Endodermal cell (in vitro differentiated cells): ENCODE measurements around the gene KCNA5. TPM values are rescaled to one million over a fixed set of nuclear protein-coding genes. Genes with fewer than 3 reads are reported as not detected.

Experiments
- DNase-seq: peaks from one replicate; pipeline ENCODE4 v3.0.0-alpha.2; 2017
- H3K27ac ChIP-seq: 2 replicates; pipeline ENCODE4 v1.5.1; 2013; ENCODE audit warnings: mild to moderate bottlenecking, low read depth, low read length, moderate library complexity
- H3K27me3 ChIP-seq: 2 replicates; pipeline ENCODE4 v1.6.1; 2013; ENCODE audit warnings: mild to moderate bottlenecking, low read length, moderate library complexity; ENCODE audit not compliant: insufficient read depth, control insufficient read depth, poor library complexity, severe bottlenecking
- H3K36me3 ChIP-seq: 2 replicates; pipeline ENCODE4 v1.7.0; 2013; ENCODE audit warnings: mild to moderate bottlenecking, low read length, moderate library complexity; ENCODE audit not compliant: control insufficient read depth, insufficient read depth
- H3K4me1 ChIP-seq: one replicate; pipeline ENCODE4 v1.7.0; 2013; ENCODE audit warnings: low read length; ENCODE audit not compliant: control insufficient read depth, insufficient read depth
- H3K4me3 ChIP-seq: 2 replicates; pipeline ENCODE4 v1.5.1; 2013; ENCODE audit warnings: mild to moderate bottlenecking, low read length, moderate library complexity
- H3K9ac ChIP-seq: 2 replicates; pipeline ENCODE4 v1.6.1; 2013; ENCODE audit warnings: mild to moderate bottlenecking, low read length, moderate library complexity; ENCODE audit not compliant: poor library complexity, severe bottlenecking; ENCODE audit errors: extremely low read depth
- H3K9me3 ChIP-seq: 2 replicates; pipeline ENCODE4 v1.6.1; 2013; ENCODE audit warnings: mild to moderate bottlenecking, low read length, moderate library complexity; ENCODE audit not compliant: control insufficient read depth
- H3K27ac Mint-ChIP-seq: 2 replicates; pipeline ENCODE4 v1.8.0; 2020; ENCODE audit warnings: mixed read lengths
- H3K27me3 Mint-ChIP-seq: 2 replicates; pipeline ENCODE4 v1.8.0; 2021; ENCODE audit warnings: mild to moderate bottlenecking, mixed read lengths; ENCODE audit not compliant: insufficient read depth
- H3K36me3 Mint-ChIP-seq: 2 replicates; pipeline ENCODE4 v1.8.0; 2020; ENCODE audit warnings: low read depth, mixed read lengths
- H3K4me1 Mint-ChIP-seq: 2 replicates; pipeline ENCODE4 v1.8.0; 2020; ENCODE audit warnings: mixed read lengths
- H3K4me3 Mint-ChIP-seq: 2 replicates; pipeline ENCODE4 v1.8.0; 2020; ENCODE audit warnings: mild to moderate bottlenecking, moderate library complexity, mixed read lengths
- H3K9me3 Mint-ChIP-seq: 2 replicates; pipeline ENCODE4 v1.8.0; 2020; ENCODE audit warnings: mild to moderate bottlenecking, mixed read lengths
- CTCF ChIP-seq: fragments of 200-600 bp; sonication (generic); conservative IDR thresholded peaks from 2 replicates; pipeline ENCODE4 v1.5.0; 2021; ENCODE audit warnings: antibody characterized with exemption, mild to moderate bottlenecking
- WGBS, 2 experiments: methylation state at CpG; one replicate each; pipeline versions ENCODE4 v1.1.5 to v1.1.7; 2013; ENCODE audit warnings: missing lambda C conversion rate in 2 of 2, mixed read lengths in 1 of 2; ENCODE audit not compliant: insufficient coverage in 1 of 2, insufficient read length in 1 of 2; 5-methylcytosine and 5-hydroxymethylcytosine counted together
- total RNA-seq, 2 donors: library from RNA; stranded (reverse); fragmentation: NEBNext Ultra II Directional in 1 of 2; extraction: Animal tissue kit (Norgen Biotek cat#: 25700) in 1 of 2; gene quantifications; 2 replicates in 1 of 2; 3 replicates in 1 of 2; pipeline ENCODE4 v1.2.1, GENCODE V29; 2021

Gene KCNA5
- total RNA-seq, 2 donors from 2014 or later = not detected

GRCh38 chr12:5044420-5045295, 979 bp downstream of the KCNA5 start:
- Mint-ChIP-seq H3K27ac (no peak overlapping the region), H3K27me3 (peaks cover 79% of the 10 kb centered on the region), H3K4me1 (peaks cover 23% of the 10 kb centered on the region), H3K36me3 (no peaks in the 10 kb centered on the region), H3K9me3 (peaks cover 8% of the 10 kb centered on the region), H3K4me3 (peak overlapping the region; percentile 41)
- no peak for TF ChIP-seq CTCF
- Histone ChIP-seq H3K4me1 (peaks cover 8% of the 10 kb centered on the region), H3K9ac (no peak overlapping the region), H3K27ac (no peak overlapping the region), H3K36me3 (no peaks in the 10 kb centered on the region), H3K4me3 (no peak overlapping the region), H3K27me3 (peaks cover 72% of the 10 kb centered on the region), H3K9me3 (no peaks in the 10 kb centered on the region)
- no peak for DNase-seq
- 92 to 93% methylated on average over 46 to 71 of the region's 71 CpGs for WGBS, 2 experiments

- H3K4me3 Mint-ChIP-seq = no peak overlapping the region
- Histone ChIP-seq H3K27ac (no peak overlapping the region), H3K27me3 (peaks cover 47% of the 10 kb centered on the region), H3K4me3 (no peak overlapping the region), H3K4me1 (peaks cover 8% of the 10 kb centered on the region), H3K9me3 (no peaks in the 10 kb centered on the region), H3K36me3 (no peaks in the 10 kb centered on the region), H3K9ac (no peak overlapping the region)
- 54% methylated on average over 4 to 5 of the region's 5 CpGs for whole genome bisulfite sequencing, 2 experiments
- no peak overlapping the region for H3K27ac Mint-ChIP-seq
- peak; percentile 76 for DNase-seq
- peaks cover 67% of the 10 kb centered on the region for H3K27me3 Mint-ChIP-seq
- no peaks in the 10 kb centered on the region for H3K36me3 Mint-ChIP-seq
- peak; percentile 24 for TF ChIP-seq CTCF
- H3K9me3 Mint-ChIP-seq = peaks cover 8% of the 10 kb centered on the region
- H3K4me1 Mint-ChIP-seq = peaks cover 23% of the 10 kb centered on the region
Measured at GRCh38 chr12:5047094-5047493, 3.4 kb downstream of the KCNA5 start.

GRCh38 chr12:5047729-5048128, 4.0 kb downstream of the KCNA5 start:
- Histone ChIP-seq H3K27me3 (peaks cover 41% of the 10 kb centered on the region), H3K27ac (no peak overlapping the region), H3K4me1 (peaks cover 8% of the 10 kb centered on the region), H3K36me3 (no peaks in the 10 kb centered on the region), H3K9me3 (no peaks in the 10 kb centered on the region), H3K9ac (no peak overlapping the region), H3K4me3 (no peak overlapping the region)
- Mint-ChIP-seq H3K27ac (no peak overlapping the region), H3K27me3 (peaks cover 67% of the 10 kb centered on the region), H3K36me3 (no peaks in the 10 kb centered on the region), H3K9me3 (peaks cover 8% of the 10 kb centered on the region), H3K4me3 (no peak overlapping the region), H3K4me1 (peaks cover 23% of the 10 kb centered on the region)
- no peak for DNase-seq
- 82 to 83% methylated on average over 2 to 6 of the region's 6 CpGs for WGBS, 2 experiments
- no peak for TF ChIP-seq CTCF
